Measurements from ENCODE around the gene VSTM4.

The VSTM4 gene

DNA sequence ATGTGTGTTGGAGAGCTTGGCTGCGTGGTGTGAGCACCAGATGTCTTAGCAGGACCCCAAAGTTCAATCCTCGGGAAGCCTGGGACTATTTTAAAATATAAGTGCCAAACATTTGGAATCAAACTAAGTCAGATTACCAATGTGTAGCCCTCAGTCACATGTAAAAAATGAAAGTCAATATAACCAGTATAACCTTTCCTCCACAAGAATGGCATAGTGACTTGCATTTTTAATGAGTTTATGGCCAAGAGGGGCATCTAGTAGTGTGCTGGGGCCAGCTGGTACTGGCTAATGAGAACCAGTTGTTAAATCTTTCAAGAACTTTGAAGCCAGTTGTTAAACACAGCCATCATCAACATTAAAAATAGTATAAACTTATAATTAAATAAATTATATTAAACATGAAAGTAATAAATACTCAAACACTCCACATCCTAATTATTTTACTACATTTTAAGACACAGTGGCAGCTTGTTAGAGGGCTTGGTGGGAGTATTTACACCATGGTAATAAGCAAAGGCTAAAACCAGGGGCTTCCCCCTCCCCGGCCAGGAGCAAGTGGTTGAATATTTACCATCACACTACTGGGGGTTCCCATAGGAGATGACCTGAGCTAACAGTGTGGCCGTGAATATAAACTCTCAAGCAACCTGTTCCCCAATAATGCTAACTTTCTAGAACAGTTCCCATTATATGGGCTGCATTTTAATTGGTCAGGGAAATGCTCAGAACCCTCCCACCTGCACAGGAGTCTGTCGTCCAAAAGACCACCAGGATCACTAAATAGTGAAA lies 26.4 kb upstream of the VSTM4 start:
- no peak for DNase-seq (ENCODE audit: low spot score)

DNA sequence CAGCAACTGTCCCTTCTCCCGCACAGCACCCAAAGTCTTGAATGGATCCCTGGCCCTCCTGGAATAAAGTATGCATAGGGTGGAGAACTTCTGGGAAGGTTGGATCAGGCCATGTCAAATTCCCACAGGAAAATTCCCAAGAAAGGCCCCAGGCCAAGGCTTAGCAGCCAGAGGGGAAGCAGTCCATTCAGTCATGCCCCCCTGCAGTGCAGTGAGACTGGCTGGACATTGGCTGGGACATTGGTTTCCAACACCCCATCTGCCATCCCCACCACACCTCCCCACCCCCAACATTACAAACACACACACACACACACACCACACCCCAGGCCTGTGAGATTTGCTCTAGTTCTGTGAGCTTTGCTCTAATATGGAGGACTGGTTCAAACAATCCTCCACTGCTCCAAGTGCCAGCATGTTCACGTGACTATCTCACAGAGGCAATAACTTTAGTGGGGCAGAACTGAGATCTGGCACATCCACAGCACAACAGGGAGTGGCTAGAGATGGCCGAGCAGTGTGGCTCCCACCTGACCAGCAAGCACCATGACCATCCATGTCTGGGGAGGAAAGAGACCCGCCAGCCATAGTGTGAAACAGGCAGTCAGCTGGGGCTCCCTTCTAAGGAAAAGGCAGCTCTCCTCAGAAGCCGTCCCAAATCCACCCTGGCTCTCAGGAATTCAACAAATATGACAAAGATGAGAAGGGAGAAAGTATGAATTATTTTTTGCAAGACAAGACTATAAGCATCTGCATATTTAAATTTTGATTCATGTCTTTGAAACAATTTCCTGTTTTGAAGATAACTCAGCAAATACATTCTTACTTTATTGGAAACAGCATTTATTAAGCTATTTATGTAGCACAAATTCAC lies 25.2 kb upstream of the VSTM4 start:
- DNase-seq (ENCODE audit: low spot score), result no peak

DNA sequence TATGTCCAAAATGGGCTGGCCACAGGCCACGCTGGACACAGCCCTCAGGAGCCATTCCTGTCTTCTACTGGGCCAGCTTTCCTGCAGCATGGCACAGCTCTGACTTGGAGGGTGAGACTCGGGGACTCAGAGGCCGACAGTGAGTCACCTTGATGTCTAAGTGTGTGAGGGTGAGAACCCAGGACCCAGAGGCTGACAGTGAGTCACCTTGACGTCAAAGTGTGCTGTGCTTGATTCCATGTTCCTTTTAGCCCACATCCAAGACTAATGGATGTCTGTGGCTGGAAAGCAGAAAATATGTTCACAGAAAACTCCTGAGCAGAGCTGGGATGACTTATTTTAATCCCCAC lies 24.5 kb upstream of the VSTM4 start:
- no peak for DNase-seq (ENCODE audit: low spot score)

DNA sequence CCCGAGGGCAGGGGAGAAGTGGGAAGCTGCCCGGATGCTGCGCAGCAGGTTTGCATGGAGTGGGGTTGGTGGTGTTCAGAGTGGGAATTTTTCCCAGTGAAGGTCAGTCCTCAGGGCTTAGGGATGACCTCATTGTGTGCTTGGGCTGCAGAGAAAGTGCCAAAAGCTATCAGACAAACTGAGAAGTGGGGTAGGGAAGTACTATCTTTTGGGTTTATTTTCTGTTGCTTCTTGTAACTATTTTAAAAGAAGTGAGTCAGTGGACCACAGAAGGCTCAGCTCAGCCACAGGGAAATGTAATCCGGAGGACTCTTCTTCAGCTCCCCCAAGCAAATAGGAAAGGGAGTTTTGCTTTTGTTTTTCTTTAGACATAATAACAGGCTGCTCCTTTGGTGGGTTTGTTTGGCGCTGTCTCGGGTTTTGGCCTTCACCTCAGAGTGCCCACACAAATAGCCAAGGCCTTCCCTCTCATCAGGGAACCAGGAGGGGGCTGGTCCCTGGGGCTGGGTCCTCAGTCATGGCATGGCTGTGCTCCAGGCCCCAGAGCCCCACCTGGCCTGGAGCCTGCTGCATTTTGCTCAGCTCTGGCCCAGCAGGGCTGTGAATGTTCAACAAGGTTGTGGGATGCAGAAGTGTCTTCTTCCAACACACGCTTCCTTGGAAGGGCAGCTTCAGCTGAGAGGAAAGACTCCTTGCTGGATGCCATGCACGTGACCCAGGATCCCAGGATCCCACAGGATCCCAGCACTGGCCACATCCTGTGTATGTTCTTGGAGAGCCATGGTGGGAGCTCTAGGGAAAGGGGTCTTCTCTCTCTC lies 23.9 kb upstream of the VSTM4 start:
- DNase-seq (ENCODE audit: low spot score), result no peak

DNA sequence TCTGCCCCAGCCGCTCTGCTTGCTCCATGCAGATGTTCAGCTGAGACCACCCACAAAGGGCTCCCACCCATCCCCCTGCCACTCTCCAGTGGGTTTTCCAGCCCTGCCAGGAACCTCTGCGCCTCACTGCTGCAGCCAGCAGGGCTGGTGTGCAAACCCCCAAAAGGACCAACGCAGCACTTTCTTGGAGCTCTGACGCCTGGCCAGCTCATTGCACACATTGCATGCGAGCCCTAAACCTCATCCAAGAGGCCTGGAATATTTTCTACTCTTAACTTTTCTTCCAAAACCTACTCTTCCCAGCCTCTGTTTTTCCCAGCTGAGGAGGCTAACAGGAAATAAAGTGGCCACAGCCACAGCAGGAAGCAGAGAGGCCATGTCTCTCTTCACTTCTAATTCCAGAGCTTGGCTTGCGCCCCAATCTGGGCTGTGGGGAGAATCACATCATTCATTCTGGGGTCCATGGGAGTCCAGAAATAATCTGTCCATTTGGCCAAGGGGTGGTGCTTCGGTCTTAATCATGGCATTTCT lies 23.1 kb upstream of the VSTM4 start:
- peak; percentile 83 for DNase-seq (ENCODE audit: low spot score)

DNA sequence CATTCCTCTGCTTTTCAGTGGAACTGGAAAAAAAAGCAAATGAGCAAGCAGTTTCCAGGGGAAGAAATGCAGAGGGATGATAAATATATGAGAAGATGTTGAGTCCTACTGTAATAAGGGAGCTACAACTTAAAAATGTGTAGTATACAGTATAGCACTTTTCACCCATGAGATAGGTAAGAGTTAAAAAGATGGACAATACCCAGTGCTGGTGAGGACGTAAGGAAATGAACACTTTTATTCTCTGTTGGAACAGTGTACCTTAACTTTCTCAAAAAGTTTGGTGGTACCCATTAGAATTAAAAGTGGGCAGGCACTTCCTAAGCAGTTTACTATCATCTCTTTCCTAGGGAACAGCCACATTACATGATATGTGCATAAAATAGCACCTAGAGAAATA lies 21.2 kb upstream of the VSTM4 start:
- no peak for DNase-seq (ENCODE audit: low spot score)

DNA sequence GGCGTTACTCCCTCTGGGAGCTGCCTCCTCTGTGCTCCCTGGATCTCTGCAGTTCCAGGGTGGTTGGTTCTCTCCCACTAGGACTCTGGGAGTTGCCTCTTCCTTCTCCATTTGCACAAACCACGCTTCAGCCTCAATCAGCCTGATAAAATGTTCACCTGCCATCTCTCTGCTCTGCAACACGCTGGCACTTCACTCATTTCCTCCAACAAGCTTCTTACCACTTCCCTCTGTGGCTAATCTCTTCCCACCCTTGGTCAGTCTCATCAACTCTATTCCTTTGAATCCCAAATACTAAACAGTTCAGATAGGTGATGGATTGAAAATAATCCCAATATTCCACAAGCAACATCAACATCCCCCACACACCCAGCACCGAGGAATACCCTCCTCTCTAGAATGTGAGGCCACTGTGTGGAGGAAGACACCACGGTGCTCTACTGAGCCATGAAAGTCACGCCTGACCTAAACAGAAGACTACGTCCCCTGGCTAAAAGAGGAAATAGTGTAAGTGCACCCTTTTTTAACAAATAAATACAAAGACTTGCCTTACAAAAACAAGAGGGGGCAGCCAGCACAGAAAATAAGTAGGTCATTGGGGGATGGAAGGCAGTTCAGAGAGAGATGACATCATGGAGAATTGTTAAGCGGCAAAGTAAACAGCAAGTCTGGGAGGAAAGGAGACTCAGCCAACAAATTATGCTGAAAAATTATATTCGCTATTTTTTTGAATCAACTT lies 20.4 kb upstream of the VSTM4 start:
- DNase-seq (ENCODE audit: low spot score), result no peak

DNA sequence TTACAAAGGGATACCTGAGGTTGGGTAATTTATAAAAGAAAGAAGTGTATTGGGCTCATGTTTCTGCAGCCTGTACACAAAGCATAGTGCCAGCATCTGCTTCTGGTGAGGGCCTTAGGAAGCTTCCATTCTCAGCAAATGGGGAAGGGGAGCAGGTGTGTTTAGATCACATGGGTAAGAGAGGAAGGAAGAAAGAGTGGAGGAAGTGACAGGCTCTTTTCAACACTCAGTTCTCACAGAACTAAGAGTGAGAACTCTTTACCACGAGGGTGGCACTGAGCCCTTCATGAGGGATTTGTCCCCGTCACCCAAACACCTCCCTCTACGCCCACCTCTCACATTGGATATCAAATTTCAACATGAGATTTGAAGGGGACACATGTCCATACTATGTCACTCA lies 19.0 kb upstream of the VSTM4 start:
- DNase-seq (ENCODE audit: low spot score), result no peak

DNA sequence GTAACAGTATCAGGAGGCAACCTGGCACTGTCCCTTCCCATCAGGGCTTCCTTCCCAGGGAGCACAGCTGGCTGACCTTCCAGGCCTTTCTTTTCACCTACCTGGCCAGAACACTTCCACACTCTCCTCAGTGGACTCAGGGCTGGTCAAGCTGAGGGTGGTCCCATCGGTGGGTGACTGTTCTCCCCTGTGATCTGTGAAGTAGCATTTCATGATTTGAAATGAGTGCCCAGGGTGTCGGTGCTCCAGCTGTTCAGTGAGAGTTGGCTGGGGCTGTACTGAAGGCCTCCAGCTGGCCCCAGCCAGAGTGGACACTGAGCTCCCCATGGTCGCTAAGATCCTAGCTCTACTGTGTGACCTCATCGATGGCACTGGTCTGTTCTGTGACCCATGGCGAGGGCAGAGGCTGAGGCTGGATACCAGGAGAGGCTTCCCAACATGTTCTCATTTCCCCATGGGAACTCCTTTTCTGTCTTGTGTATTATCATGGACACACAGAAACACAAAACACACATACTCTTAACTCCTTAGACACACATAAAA lies 18.5 kb upstream of the VSTM4 start, which contains the start of gene FAM170B:
Gene FAM170B (minus strand): TSS at position 316 of the 543 bp plus-strand sequence. CDS start 103 bp downstream, at position 213.
- no peak for DNase-seq (ENCODE audit: low spot score)

DNA sequence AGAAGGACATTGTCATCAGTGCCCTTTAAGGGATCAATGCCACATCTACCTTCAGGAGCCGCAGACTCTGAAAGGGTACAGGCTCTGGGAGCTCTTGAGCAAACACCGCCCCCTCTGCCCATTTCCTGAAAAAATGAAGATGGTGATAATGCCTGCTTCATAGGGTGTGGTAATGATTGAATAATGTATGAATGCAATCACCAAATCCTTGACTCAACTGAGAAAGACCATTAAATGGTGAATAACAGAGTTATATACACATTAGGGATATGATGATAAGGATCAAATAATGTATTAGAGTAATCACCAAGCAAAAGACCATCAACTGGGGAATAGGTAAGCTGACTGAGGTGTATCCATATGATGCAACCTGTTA lies 17.0 kb upstream of the VSTM4 start:
- no peak for DNase-seq (ENCODE audit: low spot score)

DNA sequence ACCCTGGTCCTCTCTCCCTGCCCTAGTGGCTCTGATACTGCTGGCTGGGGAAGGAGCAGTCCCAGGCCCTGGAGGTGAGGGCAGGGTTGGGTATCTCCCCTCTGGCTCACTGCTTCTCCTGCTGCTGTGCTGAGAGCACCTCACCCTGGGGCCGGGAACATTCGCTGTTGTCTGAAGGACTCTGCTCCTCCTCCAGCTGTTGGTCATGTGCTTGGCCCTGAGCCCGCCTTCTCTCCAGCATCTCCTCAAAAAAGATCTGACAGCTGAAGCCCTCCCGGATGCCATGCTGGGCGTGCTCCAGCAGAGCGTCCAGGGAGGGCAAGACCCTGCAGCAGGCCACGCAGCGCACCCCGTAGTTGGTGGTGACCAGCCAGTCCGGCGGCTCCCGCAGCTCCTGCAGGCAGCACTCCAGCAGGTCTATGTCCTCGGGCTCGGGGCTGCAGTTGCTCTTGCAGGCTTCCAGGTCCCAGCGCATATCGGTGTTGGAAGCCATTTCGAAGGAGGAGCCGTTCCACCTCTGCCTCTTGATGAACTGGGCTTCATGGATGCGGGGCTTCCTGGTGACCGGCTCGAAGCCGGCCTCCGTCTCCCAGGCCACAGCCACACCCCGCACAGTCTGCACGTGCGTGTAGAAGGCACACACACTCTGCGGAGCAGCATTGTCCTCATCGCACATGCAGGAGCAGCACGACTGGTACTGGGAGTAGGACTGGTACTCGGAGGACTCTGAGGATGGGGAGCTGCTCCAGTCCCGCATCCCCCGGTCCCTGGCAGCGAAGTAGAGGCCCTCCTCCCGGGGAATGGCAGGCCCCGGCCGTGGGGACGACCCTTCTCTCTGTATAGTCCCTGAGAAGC lies 16.4 kb upstream of the VSTM4 start:
- DNase-seq (ENCODE audit: low spot score), result no peak

DNA sequence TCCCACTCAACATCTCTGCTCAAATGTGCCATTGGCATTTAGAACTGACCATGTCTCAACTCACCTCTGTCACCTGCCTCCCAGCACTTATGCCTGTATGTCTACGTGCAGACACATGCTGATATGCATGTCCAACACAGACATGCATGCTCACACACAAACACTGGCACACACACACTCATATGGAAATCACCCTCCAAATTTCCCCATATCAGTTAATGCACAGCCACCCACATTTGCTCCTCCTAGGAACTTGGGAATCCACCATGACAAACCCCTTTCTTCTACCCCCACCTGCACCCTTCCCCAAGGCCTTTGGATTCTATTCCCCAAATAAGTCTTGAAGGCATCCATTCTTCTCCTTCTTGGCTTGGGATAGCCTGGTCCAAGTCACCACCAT lies 14.1 kb upstream of the VSTM4 start:
- no peak for DNase-seq (ENCODE audit: low spot score)

DNA sequence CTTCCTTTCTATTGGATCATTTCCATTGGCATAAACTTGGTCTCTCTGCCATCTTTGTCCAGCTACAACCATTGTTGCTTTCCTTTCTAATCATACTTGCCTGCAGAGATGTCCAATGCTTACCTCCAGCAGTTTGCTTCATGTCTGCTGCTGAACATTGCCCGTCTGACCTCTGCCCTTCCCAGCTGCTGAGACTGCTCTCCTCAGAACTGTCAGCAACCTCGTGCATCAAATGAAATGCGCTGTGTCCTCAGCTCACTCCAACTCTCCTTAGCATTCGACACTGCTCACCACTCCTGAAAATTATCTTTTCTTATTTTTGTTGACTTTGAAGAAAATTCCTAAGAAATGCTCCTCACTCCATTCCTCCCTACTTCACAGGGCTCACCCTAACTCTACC lies 13.5 kb upstream of the VSTM4 start:
- DNase-seq (ENCODE audit: low spot score), result no peak

DNA sequence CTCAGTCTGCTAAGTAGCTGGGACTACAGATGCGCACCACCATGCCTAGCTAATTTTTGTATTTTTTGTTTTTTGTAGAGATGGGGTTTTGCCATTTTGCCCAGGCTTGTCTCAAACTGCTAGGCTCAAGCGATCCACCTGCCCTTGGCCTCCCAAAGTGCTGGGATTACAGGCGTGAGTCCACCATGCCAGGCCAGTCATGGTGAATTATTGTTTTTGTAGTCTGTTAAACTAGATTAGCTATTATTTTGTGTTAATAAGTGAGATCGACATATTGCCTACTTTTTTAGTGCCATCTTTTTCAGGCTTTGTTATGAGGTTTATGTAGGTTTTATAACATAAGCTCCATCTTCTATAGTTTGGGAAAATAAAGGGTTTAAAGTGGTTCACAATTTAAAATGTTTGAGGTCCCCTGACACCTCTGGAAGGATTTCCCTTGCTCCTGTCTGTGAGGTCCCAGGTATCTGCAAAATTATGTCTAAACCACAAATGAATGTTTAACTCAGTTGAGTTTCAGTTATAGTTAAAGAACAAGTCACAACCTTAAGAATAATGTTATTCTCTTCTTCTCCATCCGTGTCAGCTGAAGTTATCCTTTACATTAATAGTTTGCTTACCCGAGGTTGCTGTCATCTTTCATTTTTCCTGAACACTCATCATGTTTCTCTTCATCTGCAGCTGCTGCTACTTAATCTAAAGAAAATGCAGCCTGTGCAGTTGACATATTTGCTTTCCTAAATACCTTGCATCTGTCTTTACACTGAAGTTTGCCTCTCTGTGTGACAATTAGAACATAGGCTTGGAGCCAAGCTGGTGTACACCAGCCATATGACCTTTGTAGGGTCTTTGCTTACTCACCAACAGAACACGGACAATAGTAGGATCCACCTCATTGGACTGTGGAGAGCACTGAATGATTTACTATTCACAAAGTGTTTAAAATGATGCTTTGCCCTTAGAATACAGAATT lies 8.9 kb upstream of the VSTM4 start:
- no peak for DNase-seq (ENCODE audit: low spot score)

DNA sequence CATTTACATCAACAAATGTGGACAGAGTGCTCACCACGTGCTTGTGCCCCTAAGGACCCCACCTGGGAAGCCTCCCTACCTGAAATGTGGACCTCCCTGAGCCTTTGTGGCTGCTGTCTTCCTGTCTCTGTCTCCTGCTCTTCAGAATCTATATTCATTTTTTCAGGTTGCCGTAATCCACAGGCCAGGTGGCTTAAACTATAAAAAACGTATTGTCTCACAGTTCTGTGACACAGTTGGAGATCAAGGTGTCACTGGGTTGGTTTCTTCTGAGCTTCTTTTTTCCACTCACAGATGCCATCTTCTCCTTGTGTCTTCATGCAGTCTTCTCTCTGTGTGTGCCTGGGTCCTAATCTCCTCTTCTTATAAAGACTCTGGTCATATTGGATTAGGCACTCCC lies 5.6 kb upstream of the VSTM4 start:
- no peak for DNase-seq (ENCODE audit: low spot score)

DNA sequence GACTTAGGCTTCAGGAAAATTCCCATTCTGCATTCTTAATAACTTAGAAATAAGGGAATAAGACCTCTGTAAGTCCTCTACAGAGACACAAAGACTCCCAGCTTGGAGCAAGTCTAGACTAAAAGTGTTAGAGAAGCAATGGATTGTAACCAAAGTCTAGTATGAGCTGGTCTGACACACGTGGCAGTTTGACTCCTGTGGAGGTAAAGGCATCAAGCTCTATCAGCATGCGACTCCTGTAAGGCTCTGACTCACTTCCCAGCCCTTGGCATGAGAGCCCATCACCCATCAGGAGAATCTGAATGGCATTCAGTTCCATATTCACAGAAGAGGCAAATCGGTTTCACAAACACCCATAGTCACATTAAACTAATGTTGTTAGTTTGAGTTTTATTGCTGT lies 4.4 kb upstream of the VSTM4 start:
- peak; percentile 48 for DNase-seq (ENCODE audit: low spot score)

DNA sequence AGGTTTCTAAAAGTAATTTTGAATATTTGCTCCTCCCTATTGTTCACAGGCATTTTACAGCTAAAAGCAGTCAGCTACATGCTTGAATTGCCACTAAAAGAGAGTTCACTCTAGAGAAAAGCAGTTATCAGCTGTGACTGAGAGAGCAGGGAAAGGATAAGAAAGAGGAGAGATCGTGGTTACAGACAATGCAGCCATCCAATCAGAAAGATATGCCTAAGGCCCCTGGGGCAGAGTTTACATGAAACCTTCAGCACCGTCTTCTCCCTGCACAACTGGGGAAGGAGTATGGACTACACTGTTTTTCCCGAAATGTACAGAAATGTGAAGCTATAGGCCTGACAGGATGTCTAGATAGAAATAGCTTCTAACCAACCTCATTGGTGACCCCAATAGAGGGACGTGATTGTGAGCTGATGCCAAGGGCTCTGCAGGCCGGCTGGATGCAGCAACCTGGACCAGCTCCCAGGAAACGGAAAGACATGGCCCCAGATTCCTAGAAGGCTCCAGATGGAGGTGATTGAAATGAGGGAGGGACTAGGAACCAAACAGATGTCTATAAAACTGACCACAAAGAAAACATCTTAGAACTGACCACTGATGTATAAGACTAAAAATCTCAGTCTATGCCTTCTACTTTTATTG lies 3.2 kb upstream of the VSTM4 start:
- DNase-seq (ENCODE audit: low spot score), result peak; percentile 58

DNA sequence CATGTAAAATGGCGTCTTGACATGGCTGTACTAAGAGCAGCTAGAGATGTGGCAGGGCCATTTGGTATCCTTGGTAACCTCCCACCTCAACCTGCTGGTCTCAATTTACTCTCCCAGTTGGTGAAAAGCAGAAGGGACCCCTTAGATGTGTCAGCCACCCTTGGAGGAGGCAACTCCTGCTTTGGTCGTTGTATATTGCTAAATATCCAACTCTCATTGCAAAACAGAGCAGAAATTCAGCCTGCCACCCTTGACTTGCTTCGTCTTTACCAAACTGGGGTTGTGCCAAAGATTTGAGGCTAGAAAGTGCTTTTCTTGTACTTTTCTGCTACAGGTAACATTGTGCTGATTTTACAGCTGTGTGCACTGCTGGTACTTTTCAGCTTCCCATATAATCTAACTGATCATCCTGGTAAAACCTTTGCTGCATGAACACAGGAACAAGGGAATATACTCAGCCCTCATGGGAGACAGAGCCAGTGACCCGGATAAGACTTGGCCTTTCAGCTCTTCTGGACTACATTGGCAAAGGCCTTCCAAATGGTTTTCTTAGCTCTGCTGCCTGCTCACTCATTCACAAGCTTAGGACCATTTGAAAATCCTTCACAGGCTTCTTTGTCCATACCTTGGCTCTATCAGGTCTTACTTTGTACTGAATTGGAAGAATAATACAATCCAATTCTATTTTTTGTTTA lies 2.2 kb upstream of the VSTM4 start:
- no peak for DNase-seq (ENCODE audit: low spot score)

Data from left forelimb (tissue), 1 donor.